K562 (cell line): ENCODE data around the gene SLC20A1. TPM values are rescaled to one million over a fixed set of nuclear protein-coding genes. Genes with fewer than 3 reads are reported as not detected.
A peak's percentile ranks its signal among the peaks of the same experiment; 100 is the strongest.

Source experiments
- DEAF1 ChIP-seq: fragments of 450-650 bp; formaldehyde crosslinking; IDR thresholded peaks from 2 replicates; pipeline ENCODE4 v1.4.0; 2020; ENCODE audit warnings: mild to moderate bottlenecking, moderate library complexity
- ELK1 ChIP-seq: sonication (generic); formaldehyde crosslinking; IDR thresholded peaks from 2 replicates; pipeline ENCODE4 v1.8.1; 2022; ENCODE audit warnings: missing genetic modification reagents
- ETS2 ChIP-seq: IDR thresholded peaks from 2 replicates; pipeline ENCODE4 v1.6.1; 2016; ENCODE audit warnings: borderline replicate concordance, missing genetic modification characterization, mild to moderate bottlenecking, moderate library complexity, missing compliant biosample characterization; ENCODE audit not compliant: poor library complexity, severe bottlenecking
- HES1 ChIP-seq: fragments of 450-650 bp; IDR thresholded peaks from 2 replicates; pipeline ENCODE4 v1.6.1; 2016; ENCODE audit warnings: low read depth, mild to moderate bottlenecking, moderate library complexity
- NFATC3 ChIP-seq: fragments of 450-650 bp; IDR thresholded peaks from 2 replicates; pipeline ENCODE4 v1.6.1; 2017; ENCODE audit warnings: mild to moderate bottlenecking
- SMAD3 ChIP-seq: fragments of 450-650 bp; formaldehyde crosslinking; conservative IDR thresholded peaks from 2 replicates; pipeline ENCODE4 v1.4.0; 2020; ENCODE audit warnings: mild to moderate bottlenecking
- STAG1 ChIP-seq: sonication (generic); formaldehyde crosslinking; IDR thresholded peaks from 2 replicates; pipeline ENCODE4 v1.5.0; 2020; ENCODE audit warnings: missing genetic modification reagents, borderline replicate concordance
- STAT6 ChIP-seq: sonication (generic); formaldehyde crosslinking; IDR thresholded peaks from 2 replicates; pipeline ENCODE4 v1.8.1; 2023; ENCODE audit warnings: mild to moderate bottlenecking, missing genetic modification reagents
- polyA plus RNA-seq, 8 experiments: library from polyadenylated mRNA; depleted of rRNA in 4 of 8; stranded (reverse) in 5 of 8; unstranded in 3 of 8; fragments of >200 nt; fragmentation: Nextera tagmentation in 2 of 8; fragmentation: Illumina TruSeq in 1 of 8; extraction: Ambion mirVana in 2 of 8; extraction: Trizol in 1 of 8; gene quantifications; 2 replicates each; pipeline versions ENCODE4 v1.2.1 to v1.2.3, GENCODE V29; 2011 to 2014; ENCODE audit warnings: inconsistent platforms in 1 of 8, missing spikeins in 1 of 8
- total RNA-seq, 7 experiments: library from RNA; depleted of rRNA in 6 of 7; stranded (reverse); fragments of >200 nt in 6 of 7; fragmentation: Illumina TruSeq in 2 of 7; extraction: Trizol in 2 of 7; gene quantifications; 2 replicates each; pipeline versions ENCODE4 v1.2.1 to v1.2.3, GENCODE V29; 2011 to 2021; ENCODE audit warnings: low replicate concordance in 1 of 7
- TF ChIP-seq, protein P1 (sequence below): fragments of 450-650 bp; IDR thresholded peaks from 2 replicates; pipeline ENCODE4 v1.6.1; 2018; ENCODE audit warnings: mild to moderate bottlenecking, low read depth; ENCODE audit not compliant: partially characterized antibody

Gene SLC20A1
- total and polyA plus RNA-seq, 9 of the 15 experiments (the other 6 are each of a cell fraction or from before 2014, with no cell fraction given): 53.8 to 150 (median 74.7) TPM

DNA sequence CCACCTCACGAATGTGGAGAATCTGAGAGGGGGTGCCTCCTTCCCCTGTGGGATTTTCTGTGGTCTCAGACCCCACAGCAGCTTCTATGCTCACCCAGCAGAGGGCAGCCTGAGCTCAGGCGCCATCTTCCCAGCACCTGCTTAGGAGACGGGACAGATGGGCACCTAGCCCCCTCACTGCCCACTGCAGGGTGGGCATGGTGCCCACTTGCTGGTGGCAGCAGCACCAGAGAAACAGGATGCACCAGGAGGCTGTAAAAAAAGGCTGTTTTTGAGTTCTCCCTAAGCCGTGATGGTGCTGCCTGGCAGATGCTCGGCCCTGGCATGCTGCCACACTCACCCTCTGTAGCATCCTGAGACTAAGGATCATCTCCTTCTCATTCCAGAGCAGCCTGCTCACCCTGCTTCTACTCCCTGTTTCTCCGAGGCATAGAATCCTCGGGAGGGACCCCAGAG, 19.1 kb upstream of the SLC20A1 start (continued):
- TF ChIP-seq STAG1: peak; percentile 81; the same call in 1 of the 2 replicates
- no peak for TF ChIP-seq SMAD3 (CRISPR knock-in tag)
- TF ChIP-seq STAT6: no peak
- TF ChIP-seq NFATC3: no peak
- TF ChIP-seq, protein P1, sequence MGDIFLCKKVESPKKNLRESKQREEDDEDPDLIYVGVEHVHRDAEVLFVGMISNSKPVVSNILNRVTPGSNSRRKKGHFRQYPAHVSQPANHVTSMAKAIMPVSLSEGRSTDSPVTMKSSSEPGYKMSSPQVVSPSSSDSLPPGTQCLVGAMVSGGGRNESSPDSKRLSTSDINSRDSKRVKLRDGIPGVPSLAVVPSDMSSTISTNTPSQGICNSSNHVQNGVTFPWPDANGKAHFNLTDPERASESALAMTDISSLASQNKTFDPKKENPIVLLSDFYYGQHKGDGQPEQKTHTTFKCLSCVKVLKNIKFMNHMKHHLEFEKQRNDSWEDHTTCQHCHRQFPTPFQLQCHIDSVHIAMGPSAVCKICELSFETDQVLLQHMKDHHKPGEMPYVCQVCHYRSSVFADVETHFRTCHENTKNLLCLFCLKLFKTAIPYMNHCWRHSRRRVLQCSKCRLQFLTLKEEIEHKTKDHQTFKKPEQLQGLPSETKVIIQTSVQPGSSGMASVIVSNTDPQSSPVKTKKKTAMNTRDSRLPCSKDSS: no peak
- peak; percentile 93 for TF ChIP-seq DEAF1
- TF ChIP-seq ELK1 (CRISPR knock-in tag): no peak
- TF ChIP-seq HES1: no peak
- TF ChIP-seq ETS2 (tag): no peak
